A549 (cell line): Measurements from ENCODE around the gene SELENOT. TPM values are rescaled to one million over a fixed set of nuclear protein-coding genes. Genes with fewer than 3 reads are reported as not detected.

ENCODE experiments used
- ATAC-seq, 2 experiments: fragments of 200-7000 bp in 1 of 2; fragments of >200 bp in 1 of 2; cut with Nextera tagmentation in 1 of 2; cut with Tn5 transposase in 1 of 2; 3 replicates each; pipeline versions ENCODE4 v1.8.0 to v1.9.1; 2018 to 2020; ENCODE audit warnings: mild to moderate bottlenecking in 1 of 2, moderate library complexity in 1 of 2
- CTCF ChIA-PET: fragments of 300-600 bp; sonication (Branson Sonifier 250); formaldehyde crosslinking; extraction: SDS; loops from one replicate; lab custom pipeline; 2021; ENCODE audit warnings: antibody characterized with exemption, inconsistent platforms; lab: Yijun Ruan, JAX
- POLR2A ChIA-PET: fragments of 350-600 bp; formaldehyde crosslinking; extraction: SDS; loops from one replicate; lab custom pipeline; 2021; ENCODE audit warnings: antibody characterized with exemption, inconsistent platforms; lab: Yijun Ruan, JAX
- DNase-seq, 2 experiments: peaks; one replicate each; pipeline versions ENCODE4 v3.0.0 to v3.0.0-alpha.2; 2011 to 2016; ENCODE audit warnings: low read depth in 1 of 2, low spot score in 1 of 2
- FAIRE-seq: peaks from 2 replicates; lab custom pipeline; 2011; peaks lifted over from hg19 to GRCh38; lab: Jason Lieb, UNC
- H3K27ac ChIP-seq, 2 experiments: fragments of >200 bp; sonication (Bioruptor Twin); formaldehyde crosslinking; 3 replicates each; pipeline ENCODE4 v1.5.1; 2016 to 2017
- H3K4me1 ChIP-seq: fragments of >200 bp; sonication (Bioruptor Twin); formaldehyde crosslinking; 3 replicates; pipeline ENCODE4 v1.6.1; 2016
- H3K4me2 ChIP-seq: fragments of >200 bp; sonication (Bioruptor Twin); formaldehyde crosslinking; 3 replicates; pipeline ENCODE4 v1.6.1; 2016
- H3K4me3 ChIP-seq: fragments of >200 bp; sonication (Bioruptor Twin); formaldehyde crosslinking; 3 replicates; pipeline ENCODE4 v1.5.1; 2016
- H3K9me3 ChIP-seq: fragments of >200 bp; sonication (Bioruptor Twin); formaldehyde crosslinking; 3 replicates; pipeline ENCODE4 v1.6.1; 2016
- CHD2 ChIP-seq: fragments of 150-350 bp; IDR thresholded peaks from 2 replicates; pipeline ENCODE4 v1.6.1; 2014; ENCODE audit warnings: low read length; ENCODE audit not compliant: partially characterized antibody
- EHF ChIP-seq: fragments of 250-450 bp; sonication (Bioruptor Pico); IDR thresholded peaks from 2 replicates; pipeline ENCODE4 v1.5.0; 2020; ENCODE audit warnings: mild to moderate bottlenecking
- EHMT2 ChIP-seq: fragments of 200-600 bp; sonication (generic); IDR thresholded peaks from 2 replicates; pipeline ENCODE4 v1.6.1; 2016; ENCODE audit warnings: antibody characterized with exemption, low read depth, mild to moderate bottlenecking, moderate library complexity
- ELK1 ChIP-seq: fragments of 150-350 bp; IDR thresholded peaks from 2 replicates; pipeline ENCODE4 v1.6.1; 2014; ENCODE audit warnings: low read depth, mild to moderate bottlenecking, low read length
- FOXS1 ChIP-seq: fragments of 250-450 bp; sonication (Bioruptor Pico); IDR thresholded peaks from 2 replicates; pipeline ENCODE4 v1.5.0; 2020; ENCODE audit warnings: mild to moderate bottlenecking, moderate library complexity
- HDAC2 ChIP-seq: fragments of 200-600 bp; sonication (generic); IDR thresholded peaks from 2 replicates; pipeline ENCODE4 v1.6.1; 2016
- HEYL ChIP-seq: fragments of 250-450 bp; sonication (Bioruptor Pico); IDR thresholded peaks from 2 replicates; pipeline ENCODE4 v1.8.0; 2021; ENCODE audit warnings: mild to moderate bottlenecking, moderate library complexity
- HOXB5 ChIP-seq: fragments of 250-450 bp; sonication (Bioruptor Pico); IDR thresholded peaks from 2 replicates; pipeline ENCODE4 v1.5.0; 2020; ENCODE audit warnings: mild to moderate bottlenecking, moderate library complexity
- KDM5A ChIP-seq: fragments of 200-600 bp; sonication (generic); IDR thresholded peaks from 2 replicates; pipeline ENCODE4 v1.6.1; 2016; ENCODE audit warnings: antibody characterized with exemption, mild to moderate bottlenecking
- MAFK ChIP-seq: fragments of 450-650 bp; IDR thresholded peaks from 2 replicates; pipeline ENCODE4 v1.6.1; 2014; ENCODE audit not compliant: partially characterized antibody
- MAZ ChIP-seq: fragments of 150-350 bp; IDR thresholded peaks from 2 replicates; pipeline ENCODE4 v1.6.1; 2014; ENCODE audit warnings: antibody characterized with exemption, low read depth, low read length, borderline replicate concordance
- NPAS2 ChIP-seq: fragments of 250-450 bp; sonication (Bioruptor Pico); IDR thresholded peaks from 2 replicates; pipeline ENCODE4 v1.8.0; 2022; ENCODE audit warnings: mild to moderate bottlenecking, moderate library complexity, borderline replicate concordance
- RARB ChIP-seq: fragments of 250-450 bp; sonication (Bioruptor Pico); IDR thresholded peaks from 2 replicates; pipeline ENCODE4 v1.8.0; 2021; ENCODE audit warnings: mild to moderate bottlenecking, moderate library complexity
- RCOR1 ChIP-seq: fragments of 150-350 bp; IDR thresholded peaks from 2 replicates; pipeline ENCODE4 v1.6.1; 2014; ENCODE audit warnings: antibody characterized with exemption, low read length, low read depth
- REST ChIP-seq: fragments of 200-600 bp; sonication (generic); IDR thresholded peaks from 2 replicates; pipeline ENCODE4 v1.6.1; 2016; ENCODE audit warnings: antibody characterized with exemption, mild to moderate bottlenecking, moderate library complexity
- RFX5 ChIP-seq: fragments of 450-650 bp; IDR thresholded peaks from 2 replicates; pipeline ENCODE4 v1.7.1; 2014; ENCODE audit warnings: antibody characterized with exemption, mild to moderate bottlenecking, moderate library complexity
- SREBF2 ChIP-seq: fragments of 450-650 bp; IDR thresholded peaks from 2 replicates; pipeline ENCODE4 v1.6.1; 2014; ENCODE audit warnings: mild to moderate bottlenecking, moderate library complexity
- TFCP2L1 ChIP-seq: fragments of 250-450 bp; sonication (Bioruptor Pico); IDR thresholded peaks from 2 replicates; pipeline ENCODE4 v1.5.0; 2021; ENCODE audit warnings: mild to moderate bottlenecking
- ZFP36 ChIP-seq: fragments of 450-650 bp; IDR thresholded peaks from 2 replicates; pipeline ENCODE4 v1.6.1; 2014; ENCODE audit warnings: borderline replicate concordance; ENCODE audit not compliant: partially characterized antibody
- WGBS: methylation state at CpG from one replicate; pipeline ENCODE4 v1.1.6; 2017; ENCODE audit errors: missing lambda C conversion rate; 5-methylcytosine and 5-hydroxymethylcytosine counted together
- polyA plus RNA-seq, 4 experiments: library from polyadenylated mRNA; depleted of rRNA in 3 of 4; stranded (reverse); fragments of >200 nt; fragmentation: RNase III in 1 of 4; extraction: RNeasy Plus Mini Kit Qiagen cat#74134 plus additional on column Dnase treatment in 1 of 4; gene quantifications; 2 replicates in 3 of 4; 3 replicates in 1 of 4; pipeline ENCODE4 v1.2.3, GENCODE V29; 2011 to 2017
- TF ChIP-seq, protein P1 (sequence below): fragments of >200 bp; sonication (Bioruptor Twin); formaldehyde crosslinking; IDR thresholded peaks from 3 replicates; pipeline ENCODE4 v1.6.1; 2016
- TF ChIP-seq, protein P2 (sequence below): IDR thresholded peaks from 2 replicates; pipeline ENCODE4 v1.6.1; 2012

SELENOT gene
- polyA plus RNA-seq, 2 of the 4 experiments (the other 2 are of a cell fraction) = 100 to 536 TPM

- Histone ChIP-seq H3K4me3 (no peak overlapping the region), H3K4me2 (no peak overlapping the region), H3K4me1 (peaks cover 21% of the 10 kb centered on the region; the same call in 2 of the 3 replicates), H3K27ac (no peak overlapping the region), H3K9me3 (no peaks in the 10 kb centered on the region)
- POLR2A ChIA-PET = no interaction called here
- ATAC-seq (no peak), DNase-seq (no peak), FAIRE-seq (no peak)
- 92% methylated on average over 9 of the region's 9 CpGs for WGBS
- CTCF ChIA-PET = interaction anchor here (0.5 to 0.9 kb wide), 2 partner anchors 25 to 98 kb away, joined by 3 read pairs; partner anchors contain the start of gene ERICH6
- no peak for TF ChIP-seq REST
Observed at GRCh38 chr3:150605998-150606641, 3.0 kb downstream of the SELENOT start.

- ATAC-seq = no peak
- FAIRE-seq = no peak
- ChIA-PET POLR2A (no interaction called here), CTCF (no interaction called here)
- Histone ChIP-seq H3K4me2 (no peak overlapping the region), H3K4me3 (no peak overlapping the region), H3K4me1 (peaks cover 21% of the 10 kb centered on the region; the same call in 2 of the 3 replicates), H3K9me3 (no peaks in the 10 kb centered on the region), H3K27ac (no peak overlapping the region)
- WGBS = 83% methylated on average over 8 of the region's 8 CpGs
- TF ChIP-seq NPAS2 (CRISPR knock-in tag) (no peak), MAFK (peak; percentile 31)
- DNase-seq = no peak
Observed at GRCh38 chr3:150607267-150608065, 4.3 kb downstream of the SELENOT start.

DNA sequence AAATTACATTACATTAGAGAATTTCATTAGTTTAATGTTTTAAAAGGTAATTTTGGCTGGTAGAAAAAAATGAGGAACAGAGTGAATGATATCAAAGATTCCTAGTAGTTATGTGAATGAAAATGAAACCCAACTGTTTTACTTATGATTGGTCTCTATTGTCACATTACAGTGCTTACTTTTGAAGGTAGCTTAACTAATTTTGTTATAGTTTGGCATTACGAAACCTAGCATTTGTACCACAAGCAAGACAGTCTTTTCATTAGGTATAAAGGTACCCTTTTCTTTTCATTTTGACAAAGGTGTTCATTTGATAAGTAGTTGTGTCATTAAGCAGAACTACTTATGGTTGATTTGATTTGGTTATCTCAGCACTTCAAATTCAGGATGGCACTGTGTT, 6.9 kb downstream of the SELENOT start:
- Histone ChIP-seq H3K4me3 (no peak overlapping the region), H3K4me1 (peaks cover 14% of the 10 kb centered on the region; the same call in 2 of the 3 replicates), H3K27ac (no peak overlapping the region), H3K4me2 (no peak overlapping the region), H3K9me3 (no peaks in the 10 kb centered on the region)
- FAIRE-seq (no peak), DNase-seq (no peak), ATAC-seq (no peak)
- ChIA-PET CTCF (no interaction called here), POLR2A (no interaction called here)
- WGBS = 0% methylated on average over 1 of the region's 1 CpG
- TF ChIP-seq FOXS1 (CRISPR knock-in tag) (no peak), HOXB5 (no peak), RFX5 (no peak), RARB (CRISPR knock-in tag) (no peak), MAZ (no peak), ELK1 (no peak), CHD2 (no peak), TFCP2L1 (CRISPR knock-in tag) (no peak), EHF (CRISPR knock-in tag) (no peak), KDM5A (no peak), HDAC2 (no peak), ZFP36 (no peak), SREBF2 (no peak), HEYL (CRISPR knock-in tag) (no peak), EHMT2 (no peak), REST (no peak), NPAS2 (CRISPR knock-in tag) (no peak), RCOR1 (no peak)
- TF ChIP-seq, protein P1, sequence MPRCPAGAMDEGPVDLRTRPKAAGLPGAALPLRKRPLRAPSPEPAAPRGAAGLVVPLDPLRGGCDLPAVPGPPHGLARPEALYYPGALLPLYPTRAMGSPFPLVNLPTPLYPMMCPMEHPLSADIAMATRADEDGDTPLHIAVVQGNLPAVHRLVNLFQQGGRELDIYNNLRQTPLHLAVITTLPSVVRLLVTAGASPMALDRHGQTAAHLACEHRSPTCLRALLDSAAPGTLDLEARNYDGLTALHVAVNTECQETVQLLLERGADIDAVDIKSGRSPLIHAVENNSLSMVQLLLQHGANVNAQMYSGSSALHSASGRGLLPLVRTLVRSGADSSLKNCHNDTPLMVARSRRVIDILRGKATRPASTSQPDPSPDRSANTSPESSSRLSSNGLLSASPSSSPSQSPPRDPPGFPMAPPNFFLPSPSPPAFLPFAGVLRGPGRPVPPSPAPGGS = no peak
- TF ChIP-seq, protein P2, sequence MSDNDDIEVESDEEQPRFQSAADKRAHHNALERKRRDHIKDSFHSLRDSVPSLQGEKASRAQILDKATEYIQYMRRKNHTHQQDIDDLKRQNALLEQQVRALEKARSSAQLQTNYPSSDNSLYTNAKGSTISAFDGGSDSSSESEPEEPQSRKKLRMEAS = no peak
